Type B pancreatic cell (in vitro differentiated cells): ENCODE data around the gene SERPINB12. TPM values are rescaled to one million over a fixed set of nuclear protein-coding genes. Genes with fewer than 3 reads are reported as not detected.

ENCODE experiments used
- DNase-seq: peaks from one replicate; pipeline ENCODE4 v3.0.0; 2021; ENCODE audit warnings: mixed read lengths; ENCODE audit not compliant: unreplicated experiment; ENCODE audit errors: extremely low spot score
- H3K27ac Mint-ChIP-seq: 2 replicates; pipeline ENCODE4 v1.8.0; 2021; ENCODE audit warnings: mild to moderate bottlenecking, mixed read lengths
- H3K27me3 Mint-ChIP-seq: 2 replicates; pipeline ENCODE4 v1.8.0; 2021; ENCODE audit warnings: mixed read lengths
- H3K36me3 Mint-ChIP-seq: 2 replicates; pipeline ENCODE4 v1.8.0; 2021; ENCODE audit warnings: mixed read lengths
- H3K4me1 Mint-ChIP-seq: one replicate; pipeline ENCODE4 v1.8.0; 2021; ENCODE audit warnings: mixed read lengths; ENCODE audit not compliant: unreplicated experiment
- H3K4me3 Mint-ChIP-seq: 2 replicates; pipeline ENCODE4 v1.8.0; 2021; ENCODE audit warnings: mild to moderate bottlenecking, mixed read lengths
- H3K9me3 Mint-ChIP-seq: 2 replicates; pipeline ENCODE4 v1.8.0; 2021; ENCODE audit warnings: mixed read lengths
- CTCF ChIP-seq: fragments of 200-600 bp; sonication (generic); conservative IDR thresholded peaks from 2 replicates; pipeline ENCODE4 v1.5.0; 2021; ENCODE audit warnings: antibody characterized with exemption, mild to moderate bottlenecking
- total RNA-seq: library from RNA; stranded (reverse); gene quantifications from 2 replicates; pipeline ENCODE4 v1.2.1, GENCODE V29; 2021; ENCODE audit warnings: low replicate concordance

Gene SERPINB12
- total RNA-seq, 1 donor from 2014 or later: 15.5 TPM

- no peak for TF ChIP-seq CTCF
- H3K9me3 Mint-ChIP-seq: peaks cover 6% of the 10 kb centered on the region
- no peaks in the 10 kb centered on the region for H3K36me3 Mint-ChIP-seq
- peak overlapping the region; percentile 95 for H3K27ac Mint-ChIP-seq
- H3K4me1 Mint-ChIP-seq: peaks cover 5% of the 10 kb centered on the region
- peak overlapping the region; percentile 39 for H3K4me3 Mint-ChIP-seq
- peaks cover 2% of the 10 kb centered on the region for H3K27me3 Mint-ChIP-seq
- DNase-seq: no peak
These were observed 33.6 kb upstream of the SERPINB12 start for GRCh38 chr18:63508596-63508995.

GRCh38 chr18:63511285-63511684 lies 30.9 kb upstream of the SERPINB12 start:
- Mint-ChIP-seq H3K27me3 (peaks cover 2% of the 10 kb centered on the region), H3K9me3 (peaks cover 6% of the 10 kb centered on the region), H3K4me1 (peaks cover 13% of the 10 kb centered on the region), H3K4me3 (no peak overlapping the region), H3K27ac (peak overlapping the region; percentile 50), H3K36me3 (no peaks in the 10 kb centered on the region)
- peak; percentile 74 for TF ChIP-seq CTCF
- no peak for DNase-seq

- TF ChIP-seq CTCF: no peak
- H3K27me3 Mint-ChIP-seq: peaks cover 2% of the 10 kb centered on the region
- H3K27ac Mint-ChIP-seq: no peak overlapping the region
- DNase-seq: no peak
- H3K4me3 Mint-ChIP-seq: no peak overlapping the region
- H3K4me1 Mint-ChIP-seq: peaks cover 14% of the 10 kb centered on the region
- no peaks in the 10 kb centered on the region for H3K36me3 Mint-ChIP-seq
- peaks cover 6% of the 10 kb centered on the region for H3K9me3 Mint-ChIP-seq
These were observed 27.8 kb upstream of the SERPINB12 start for GRCh38 chr18:63514326-63514725.

- Mint-ChIP-seq H3K36me3 (no peaks in the 10 kb centered on the region), H3K4me1 (peaks cover 14% of the 10 kb centered on the region), H3K27ac (peak overlapping the region; percentile 15), H3K27me3 (peaks cover 2% of the 10 kb centered on the region), H3K9me3 (peaks cover 6% of the 10 kb centered on the region), H3K4me3 (peak overlapping the region; percentile 28)
- no peak for DNase-seq
- peak; percentile 69 for TF ChIP-seq CTCF
These were observed 27.1 kb upstream of the SERPINB12 start for GRCh38 chr18:63514888-63515678.

GRCh38 chr18:63515801-63516200 lies 26.4 kb upstream of the SERPINB12 start:
- H3K4me3 Mint-ChIP-seq: no peak overlapping the region
- H3K4me1 Mint-ChIP-seq: peaks cover 14% of the 10 kb centered on the region
- H3K27me3 Mint-ChIP-seq: peaks cover 2% of the 10 kb centered on the region
- no peak overlapping the region for H3K27ac Mint-ChIP-seq
- DNase-seq: no peak
- H3K9me3 Mint-ChIP-seq: peaks cover 6% of the 10 kb centered on the region
- TF ChIP-seq CTCF: no peak
- H3K36me3 Mint-ChIP-seq: no peaks in the 10 kb centered on the region
